ENCODE results near the gene ST8SIA2. TPM values are rescaled to one million over a fixed set of nuclear protein-coding genes. Genes with fewer than 3 reads are reported as not detected.

Gene ST8SIA2
- total RNA-seq, 4 donors from 2014 or later: not detected

DNA sequence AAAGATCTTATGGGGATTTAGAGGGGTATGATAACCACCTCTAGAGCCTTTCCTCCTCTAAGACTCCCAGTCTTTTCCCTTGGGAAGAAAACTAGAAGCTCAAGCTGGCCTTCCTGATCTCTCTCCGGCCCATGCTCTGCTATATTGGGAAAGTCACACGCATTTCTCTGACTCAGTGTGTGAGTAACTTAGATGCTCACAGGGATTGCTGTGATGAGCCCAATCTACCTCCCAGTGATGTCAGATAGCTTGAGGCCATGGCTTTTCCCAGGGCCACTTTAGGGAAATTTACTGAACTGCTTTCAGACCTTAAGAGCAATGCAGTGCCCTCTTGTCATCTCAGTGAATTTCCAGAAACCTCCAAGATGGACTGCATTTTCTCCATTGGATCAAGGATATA is 8.6 kb upstream of the ST8SIA2 start:
- WGBS: 91% methylated on average over 2 of the region's 2 CpGs
- Histone ChIP-seq H3K4me3 (no peak overlapping the region), H3K4me1 (no peaks in the 10 kb centered on the region), H3K27me3 (peaks cover 52% of the 10 kb centered on the region), H3K9me3 (no peaks in the 10 kb centered on the region), H3K36me3 (no peaks in the 10 kb centered on the region), H3K27ac (no peak overlapping the region)
- DNase-seq (ENCODE audit: low spot score in 2 of 2): no peak
- TF ChIP-seq EP300 (IDR thresholded peaks at IDR 0.05) (no peak), POLR2A (IDR thresholded peaks at IDR 0.05) (no peak), POLR2AphosphoS5 (IDR thresholded peaks at IDR 0.05) (no peak)
- TF ChIP-seq, protein P1, sequence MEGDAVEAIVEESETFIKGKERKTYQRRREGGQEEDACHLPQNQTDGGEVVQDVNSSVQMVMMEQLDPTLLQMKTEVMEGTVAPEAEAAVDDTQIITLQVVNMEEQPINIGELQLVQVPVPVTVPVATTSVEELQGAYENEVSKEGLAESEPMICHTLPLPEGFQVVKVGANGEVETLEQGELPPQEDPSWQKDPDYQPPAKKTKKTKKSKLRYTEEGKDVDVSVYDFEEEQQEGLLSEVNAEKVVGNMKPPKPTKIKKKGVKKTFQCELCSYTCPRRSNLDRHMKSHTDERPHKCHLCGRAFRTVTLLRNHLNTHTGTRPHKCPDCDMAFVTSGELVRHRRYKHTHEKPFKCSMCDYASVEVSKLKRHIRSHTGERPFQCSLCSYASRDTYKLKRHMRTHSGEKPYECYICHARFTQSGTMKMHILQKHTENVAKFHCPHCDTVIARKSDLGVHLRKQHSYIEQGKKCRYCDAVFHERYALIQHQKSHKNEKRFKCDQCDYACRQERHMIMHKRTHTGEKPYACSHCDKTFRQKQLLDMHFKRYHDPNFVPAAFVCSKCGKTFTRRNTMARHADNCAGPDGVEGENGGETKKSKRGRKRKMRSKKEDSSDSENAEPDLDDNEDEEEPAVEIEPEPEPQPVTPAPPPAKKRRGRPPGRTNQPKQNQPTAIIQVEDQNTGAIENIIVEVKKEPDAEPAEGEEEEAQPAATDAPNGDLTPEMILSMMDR (IDR thresholded peaks at IDR 0.05): no peak

DNA sequence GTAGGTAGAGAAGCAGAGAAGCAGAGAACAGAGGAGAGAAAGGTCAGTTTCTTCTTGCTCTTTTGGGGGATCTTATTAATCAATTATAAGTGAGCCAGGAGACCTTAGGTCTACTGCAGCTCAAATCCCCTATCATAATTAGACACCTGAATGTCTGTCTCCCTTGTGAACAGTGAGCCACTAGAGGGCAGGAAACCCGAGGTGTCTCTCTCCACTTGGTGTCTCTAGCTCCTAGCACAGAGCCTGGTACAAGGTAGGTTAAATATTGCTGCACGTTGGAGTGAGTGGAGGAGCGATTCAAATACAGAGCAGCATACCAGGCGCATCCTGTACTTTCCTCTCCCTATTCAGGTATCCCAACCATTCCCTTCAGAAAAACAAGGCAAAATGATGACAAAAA is 2.0 kb upstream of the ST8SIA2 start:
- Histone ChIP-seq H3K4me1 (peaks cover 24% of the 10 kb centered on the region), H3K27me3 (peaks cover 92% of the 10 kb centered on the region), H3K36me3 (no peaks in the 10 kb centered on the region), H3K4me3 (no peak overlapping the region), H3K9me3 (no peaks in the 10 kb centered on the region), H3K27ac (no peak overlapping the region)
- TF ChIP-seq POLR2A (IDR thresholded peaks at IDR 0.05): no peak
- TF ChIP-seq EP300 (IDR thresholded peaks at IDR 0.05): no peak
- TF ChIP-seq POLR2AphosphoS5 (IDR thresholded peaks at IDR 0.05): no peak
- TF ChIP-seq, protein P1 (IDR thresholded peaks at IDR 0.05): no peak
- no peak for DNase-seq (ENCODE audit: low spot score in 2 of 2)
- WGBS: 27% methylated on average over 4 of the region's 4 CpGs

DNA sequence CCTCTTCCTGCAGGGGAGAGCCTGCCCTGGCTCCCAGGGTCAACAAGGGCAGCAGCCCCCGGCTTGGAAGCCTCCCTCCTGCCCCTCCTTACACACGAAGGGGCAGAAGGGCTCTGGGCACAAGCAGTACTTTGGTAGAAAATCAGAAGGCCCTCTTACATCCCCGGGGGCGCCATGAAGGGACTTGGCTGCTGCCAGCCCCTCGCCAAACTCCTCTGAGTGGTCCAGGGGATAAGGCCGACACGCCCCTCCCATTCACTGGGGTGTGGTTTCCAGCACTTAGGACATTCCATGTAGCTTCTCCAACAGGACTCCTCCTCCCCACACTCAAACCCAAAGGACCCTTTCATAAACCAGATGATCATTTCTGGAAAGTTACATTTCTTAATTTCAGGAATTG is 1.2 kb upstream of the ST8SIA2 start:
- no peak for TF ChIP-seq POLR2AphosphoS5 (IDR thresholded peaks at IDR 0.05)
- TF ChIP-seq POLR2A (IDR thresholded peaks at IDR 0.05): no peak
- no peak for TF ChIP-seq EP300 (IDR thresholded peaks at IDR 0.05)
- TF ChIP-seq, protein P1 (IDR thresholded peaks at IDR 0.05): no peak
- Histone ChIP-seq H3K27me3 (peaks cover 94% of the 10 kb centered on the region), H3K9me3 (no peaks in the 10 kb centered on the region), H3K27ac (no peak overlapping the region), H3K4me3 (no peak overlapping the region), H3K36me3 (no peaks in the 10 kb centered on the region), H3K4me1 (peaks cover 24% of the 10 kb centered on the region)
- DNase-seq (ENCODE audit: low spot score in 2 of 2): no peak
- WGBS: 10% methylated on average over 7 of the region's 7 CpGs

DNA sequence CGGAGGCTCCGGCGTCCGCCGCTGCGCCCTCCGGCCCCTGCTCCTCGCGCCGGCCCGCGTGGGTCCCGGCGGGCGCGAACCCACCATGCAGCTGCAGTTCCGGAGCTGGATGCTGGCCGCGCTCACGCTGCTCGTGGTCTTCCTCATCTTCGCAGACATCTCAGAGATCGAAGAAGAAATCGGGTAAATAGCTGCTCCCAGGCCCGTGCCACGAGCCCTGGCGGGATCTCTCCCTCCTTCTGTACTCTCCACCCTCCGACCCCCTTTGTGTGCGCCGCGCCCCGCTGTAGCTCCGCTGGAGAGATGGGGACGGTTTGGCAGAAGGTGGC is 263 bp downstream of the ST8SIA2 start:
- H3K9me3 ChIP-seq: no peaks in the 10 kb centered on the region
- no peak overlapping the region for H3K27ac ChIP-seq
- TF ChIP-seq POLR2A (IDR thresholded peaks at IDR 0.05) (no peak), POLR2AphosphoS5 (IDR thresholded peaks at IDR 0.05) (no peak), EP300 (IDR thresholded peaks at IDR 0.05) (no peak)
- TF ChIP-seq, protein P1 (IDR thresholded peaks at IDR 0.05): no peak
- H3K4me3 ChIP-seq: peak overlapping the region; percentile 45
- DNase-seq (ENCODE audit: low spot score in 2 of 2): no peak
- peaks cover 24% of the 10 kb centered on the region for H3K4me1 ChIP-seq
- 0% methylated on average over 2 of the region's 34 CpGs for WGBS
- H3K27me3 ChIP-seq: peaks cover 94% of the 10 kb centered on the region
- H3K36me3 ChIP-seq: no peaks in the 10 kb centered on the region

DNA sequence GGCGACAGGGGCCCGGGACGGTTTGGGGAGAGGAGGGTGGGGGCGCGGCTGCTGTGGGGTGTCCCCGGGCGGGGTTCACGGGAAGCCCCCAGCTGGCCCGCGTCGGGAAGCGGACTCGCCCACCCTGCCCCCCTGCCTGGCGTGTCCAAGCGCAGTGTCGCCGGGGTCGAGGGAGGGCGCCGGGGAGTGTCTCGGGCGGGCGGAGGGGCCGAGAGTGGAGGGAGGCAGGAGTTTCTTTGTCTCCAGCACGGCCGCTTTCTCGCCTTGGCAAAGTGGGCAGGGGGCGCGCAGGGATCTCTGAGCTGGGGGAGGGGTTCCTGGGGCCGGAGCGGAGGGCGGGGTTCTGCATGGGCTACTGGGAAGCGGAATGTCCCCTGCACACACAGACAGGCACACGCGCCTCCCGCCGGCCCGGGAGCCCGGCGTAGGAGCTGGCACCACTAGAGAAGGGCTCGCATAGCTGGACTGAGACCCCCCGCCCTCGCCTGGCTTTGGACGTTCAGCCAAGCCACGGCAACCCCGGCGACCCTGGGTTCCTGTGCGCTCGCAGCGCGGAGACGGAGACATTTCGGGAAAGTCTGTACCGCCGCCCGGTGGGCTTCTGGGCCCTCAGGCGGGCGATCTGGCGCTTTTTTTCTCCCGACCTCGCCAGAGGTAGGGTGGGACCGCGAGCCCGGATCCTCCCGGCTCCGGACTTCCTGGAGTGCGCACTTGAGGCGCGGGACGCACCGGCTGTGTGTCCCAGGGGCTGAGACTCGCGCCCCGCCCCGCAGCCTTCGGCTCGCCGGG is 822 bp downstream of the ST8SIA2 start:
- Histone ChIP-seq H3K9me3 (no peaks in the 10 kb centered on the region), H3K4me3 (peak overlapping the region; percentile 45), H3K4me1 (peaks cover 24% of the 10 kb centered on the region), H3K36me3 (no peaks in the 10 kb centered on the region), H3K27ac (no peak overlapping the region), H3K27me3 (peaks cover 95% of the 10 kb centered on the region)
- WGBS: 0% methylated on average over 3 of the region's 78 CpGs
- DNase-seq (ENCODE audit: low spot score in 2 of 2): no peak
- TF ChIP-seq, protein P1 (IDR thresholded peaks at IDR 0.05): no peak
- TF ChIP-seq POLR2AphosphoS5 (IDR thresholded peaks at IDR 0.05): no peak
- no peak for TF ChIP-seq EP300 (IDR thresholded peaks at IDR 0.05)
- TF ChIP-seq POLR2A (IDR thresholded peaks at IDR 0.05): no peak

Data from suprapubic skin (tissue), 4 donors.